ENCODE data around the gene SDHB.

GRCh38 chr1:17023102-17023501 lies 30.7 kb downstream of the SDHB start:
- TF ChIP-seq CTCF (conservative IDR thresholded peaks at IDR 0.05; ENCODE audit: low read length), result no peak
- TF ChIP-seq EZH2phosphoT487 (IDR thresholded peaks at IDR 0.05; ENCODE audit: borderline replicate concordance, low read depth, low read length), result no peak
